Hematopoietic multipotent progenitor cell treated with erythropoietin and hydrocortisone succinate and interleukin-3 and kit ligand, for 6 days (in vitro differentiated cells): Measurements from ENCODE around the gene KIF1A.

Experiments
- DNase-seq: peaks from one replicate; pipeline ENCODE4 v3.0.0-alpha.2; 2015

Gene KIF1A

DNA sequence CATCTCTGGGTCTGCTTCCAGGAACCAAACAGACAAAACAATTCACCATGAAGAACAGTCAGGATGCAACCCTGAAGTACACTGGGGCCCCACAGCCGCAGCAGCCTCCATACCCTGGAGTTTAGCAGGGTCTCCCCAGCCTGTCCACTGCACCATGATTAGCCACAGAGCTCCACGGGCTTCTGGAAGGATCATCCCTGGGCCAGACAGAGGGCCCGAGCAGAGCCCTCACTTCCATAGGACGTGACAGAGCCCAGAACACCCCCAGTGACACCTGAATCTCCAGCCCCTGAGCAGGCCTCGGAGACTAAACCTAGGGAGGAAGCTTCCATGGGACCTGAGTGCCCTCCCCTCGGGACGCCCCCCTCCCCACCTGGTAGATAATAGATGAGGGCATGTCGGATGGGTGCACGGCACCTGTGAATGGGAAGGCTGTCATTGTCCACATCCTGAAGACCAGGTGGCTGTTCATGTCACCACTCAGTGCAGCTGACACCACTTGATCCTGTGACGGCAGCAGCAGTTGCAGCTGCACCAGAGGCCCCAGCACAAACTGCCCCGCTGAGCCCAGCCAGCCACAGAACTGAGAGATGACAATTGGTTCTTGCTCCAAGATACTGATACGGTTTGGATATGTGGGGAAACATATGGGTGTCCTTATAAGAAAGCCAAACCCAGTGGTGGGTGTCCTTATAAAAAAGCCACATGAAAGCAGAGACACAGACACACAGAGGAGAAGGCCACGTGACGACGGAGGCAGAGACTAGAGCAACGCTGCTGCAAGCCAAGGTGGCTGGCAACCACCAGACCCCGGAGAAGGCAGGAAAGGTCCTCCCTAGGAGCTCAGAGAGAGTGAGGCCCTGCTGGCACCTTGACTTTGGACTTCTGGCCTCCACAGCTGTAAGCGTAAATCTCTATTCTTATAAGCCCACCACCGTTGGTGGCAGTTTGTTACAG is 23.2 kb downstream of the KIF1A start:
- DNase-seq: no peak

DNA sequence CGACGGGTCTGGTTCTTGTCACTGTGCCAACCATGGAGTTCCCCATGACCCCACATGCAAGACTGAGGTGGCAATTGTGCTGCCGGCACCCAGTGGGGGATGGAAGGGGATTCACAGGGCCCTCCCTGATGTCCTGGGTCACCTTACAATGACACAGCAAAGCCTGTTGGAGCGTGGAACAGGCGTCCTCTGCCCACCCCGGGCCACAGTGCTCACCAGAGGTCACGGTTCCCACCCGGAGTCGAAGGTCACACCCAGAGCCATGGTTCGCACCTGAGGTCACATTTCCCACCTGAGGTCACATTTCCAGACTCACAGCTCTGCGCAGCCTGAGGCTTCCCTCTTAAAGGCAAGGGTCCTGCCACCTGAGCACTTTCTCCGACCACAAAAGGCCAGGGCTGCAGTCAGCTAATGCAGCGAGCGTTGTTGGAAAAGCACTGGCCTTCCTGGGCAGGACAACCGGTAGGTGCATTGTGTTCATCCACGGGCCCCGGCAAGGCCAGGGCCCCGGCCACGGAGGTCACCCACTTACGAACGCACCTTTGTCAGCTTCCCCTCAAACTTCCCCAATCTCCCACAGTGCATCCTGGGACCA is 24.0 kb downstream of the KIF1A start:
- DNase-seq: no peak

GRCh38 chr2:240795454-240795853 is 24.6 kb downstream of the KIF1A start:
- DNase-seq: no peak

- no peak for DNase-seq
These were observed 25.8 kb downstream of the KIF1A start for GRCh38 chr2:240794178-240794721.

- DNase-seq: no peak
These were observed 26.5 kb downstream of the KIF1A start for GRCh38 chr2:240793313-240794177.

DNA sequence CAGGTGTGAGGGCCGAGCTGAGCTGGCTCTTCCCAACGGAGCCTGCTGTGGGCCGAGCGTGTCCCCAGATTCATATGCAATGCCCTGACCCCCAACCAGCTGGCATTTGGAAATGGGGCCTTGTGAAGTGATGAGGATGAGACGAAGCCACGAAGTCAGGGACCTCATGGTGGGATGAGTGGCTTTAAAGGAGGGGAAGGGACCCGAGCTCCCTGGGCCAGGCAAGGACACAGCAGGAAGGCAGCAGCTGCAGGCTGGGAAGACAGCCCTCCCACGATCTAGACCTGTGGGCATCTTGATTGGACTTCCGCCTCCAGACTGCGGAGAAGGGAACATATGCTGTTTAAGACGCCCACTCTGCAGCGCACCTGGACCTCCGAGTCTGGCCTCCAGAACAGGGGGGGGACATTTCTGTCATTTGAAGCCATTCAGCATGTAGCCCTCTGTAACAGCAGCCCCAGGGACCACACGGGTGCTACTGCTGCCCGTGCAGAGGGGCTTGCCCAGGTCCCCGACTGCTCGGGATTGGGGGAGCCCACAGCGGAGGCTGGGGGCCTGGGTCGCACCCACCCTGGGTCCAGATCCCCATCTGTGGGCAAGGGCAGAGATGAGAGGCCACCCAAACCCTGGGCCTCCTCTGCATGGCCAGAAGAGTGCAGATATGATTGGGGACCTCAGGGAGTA is 27.2 kb downstream of the KIF1A start:
- DNase-seq: no peak

- no peak for DNase-seq
These were observed 28.0 kb downstream of the KIF1A start for GRCh38 chr2:240791821-240792628.

DNA sequence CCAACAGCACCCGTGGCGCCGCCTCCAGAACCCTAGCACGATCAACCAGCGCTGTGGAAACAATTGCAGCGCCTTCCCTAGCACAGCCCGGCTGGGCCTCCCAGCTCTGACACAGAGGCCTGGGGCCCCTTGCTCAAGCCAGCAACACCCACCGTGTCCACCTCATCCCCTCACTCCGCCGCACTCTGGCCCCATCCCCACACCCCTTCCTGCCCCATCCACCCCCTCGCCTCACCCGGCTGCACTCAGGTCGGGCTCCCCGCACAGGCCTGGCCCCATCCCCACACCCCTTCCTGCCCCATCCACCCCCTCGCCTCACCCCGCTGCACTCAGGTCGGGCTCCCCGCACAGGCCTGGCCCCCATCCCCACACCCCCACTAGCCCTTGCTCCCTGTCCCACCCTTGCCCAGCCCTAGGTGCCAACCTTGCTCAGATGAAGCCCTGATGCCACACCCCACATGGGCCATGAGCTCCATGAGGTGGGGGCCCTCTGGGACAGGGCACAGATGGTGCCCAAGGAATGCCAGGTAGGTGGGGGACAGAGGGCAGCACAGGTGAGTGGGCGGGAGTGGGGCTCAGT is 28.7 kb downstream of the KIF1A start:
- no peak for DNase-seq

DNA sequence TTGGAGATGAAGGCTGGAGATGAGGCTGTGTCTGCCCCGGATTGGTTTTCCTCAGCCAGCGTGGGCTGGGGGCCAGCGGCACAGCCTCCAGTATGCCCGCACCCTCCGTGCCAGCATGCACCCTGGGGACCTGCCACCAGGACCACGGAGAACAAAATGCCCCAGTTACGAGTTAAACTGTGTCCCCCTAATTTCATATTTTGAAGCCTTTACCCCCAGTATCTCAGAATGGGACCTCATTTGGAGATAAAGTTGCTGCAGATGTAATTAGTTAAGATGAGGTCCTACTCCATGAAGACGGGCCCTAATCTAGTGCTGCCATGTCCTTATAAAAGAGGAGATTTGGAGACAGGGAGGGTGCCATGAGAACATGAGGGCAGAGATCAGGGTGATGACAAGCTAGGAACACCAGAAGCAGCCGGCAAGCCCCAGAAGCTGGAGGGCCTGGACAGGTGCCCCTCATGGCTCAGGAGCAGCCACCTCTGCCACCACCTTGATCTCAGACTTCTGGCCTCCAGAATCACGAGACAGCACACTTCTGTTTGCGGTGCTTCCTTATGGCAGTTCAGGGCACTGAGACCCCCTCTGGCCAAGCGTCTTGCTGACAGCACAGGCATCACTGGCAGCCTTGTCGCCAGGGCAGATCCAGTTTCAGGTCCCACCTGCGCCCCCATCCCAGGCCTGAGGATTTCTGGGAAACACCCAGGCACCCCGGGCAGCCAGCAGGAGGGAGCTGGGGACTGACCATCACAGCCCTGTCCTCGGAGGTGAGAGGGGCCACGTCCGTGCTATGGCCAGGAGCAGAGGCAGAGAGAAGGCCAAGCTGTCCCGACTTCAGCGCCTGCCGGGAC is 29.4 kb downstream of the KIF1A start:
- DNase-seq: no peak

GRCh38 chr2:240789501-240790369 is 30.3 kb downstream of the KIF1A start:
- no peak for DNase-seq

DNA sequence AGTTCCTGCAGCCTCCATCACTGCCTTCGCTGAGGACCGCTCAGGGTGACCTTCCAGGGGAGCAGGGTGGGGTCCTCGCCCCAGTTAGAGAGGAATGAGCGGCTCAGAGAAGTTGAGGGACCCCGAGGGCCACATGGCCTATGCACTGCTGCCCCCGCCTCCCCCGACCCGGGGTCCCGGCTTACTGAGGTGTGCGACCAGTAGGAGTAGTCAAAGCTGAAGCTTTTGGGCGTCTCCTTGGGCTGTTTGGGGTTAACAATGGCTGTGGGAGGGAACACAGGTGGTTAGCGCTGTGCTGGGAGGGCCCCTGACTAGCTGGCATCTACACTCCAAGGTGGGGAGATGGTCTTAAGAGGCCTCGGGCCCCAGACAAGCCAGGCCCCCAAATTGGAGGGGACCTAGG is 31.0 kb downstream of the KIF1A start:
- DNase-seq: no peak

GRCh38 chr2:240788482-240788881 is 31.5 kb downstream of the KIF1A start:
- DNase-seq: no peak

DNA sequence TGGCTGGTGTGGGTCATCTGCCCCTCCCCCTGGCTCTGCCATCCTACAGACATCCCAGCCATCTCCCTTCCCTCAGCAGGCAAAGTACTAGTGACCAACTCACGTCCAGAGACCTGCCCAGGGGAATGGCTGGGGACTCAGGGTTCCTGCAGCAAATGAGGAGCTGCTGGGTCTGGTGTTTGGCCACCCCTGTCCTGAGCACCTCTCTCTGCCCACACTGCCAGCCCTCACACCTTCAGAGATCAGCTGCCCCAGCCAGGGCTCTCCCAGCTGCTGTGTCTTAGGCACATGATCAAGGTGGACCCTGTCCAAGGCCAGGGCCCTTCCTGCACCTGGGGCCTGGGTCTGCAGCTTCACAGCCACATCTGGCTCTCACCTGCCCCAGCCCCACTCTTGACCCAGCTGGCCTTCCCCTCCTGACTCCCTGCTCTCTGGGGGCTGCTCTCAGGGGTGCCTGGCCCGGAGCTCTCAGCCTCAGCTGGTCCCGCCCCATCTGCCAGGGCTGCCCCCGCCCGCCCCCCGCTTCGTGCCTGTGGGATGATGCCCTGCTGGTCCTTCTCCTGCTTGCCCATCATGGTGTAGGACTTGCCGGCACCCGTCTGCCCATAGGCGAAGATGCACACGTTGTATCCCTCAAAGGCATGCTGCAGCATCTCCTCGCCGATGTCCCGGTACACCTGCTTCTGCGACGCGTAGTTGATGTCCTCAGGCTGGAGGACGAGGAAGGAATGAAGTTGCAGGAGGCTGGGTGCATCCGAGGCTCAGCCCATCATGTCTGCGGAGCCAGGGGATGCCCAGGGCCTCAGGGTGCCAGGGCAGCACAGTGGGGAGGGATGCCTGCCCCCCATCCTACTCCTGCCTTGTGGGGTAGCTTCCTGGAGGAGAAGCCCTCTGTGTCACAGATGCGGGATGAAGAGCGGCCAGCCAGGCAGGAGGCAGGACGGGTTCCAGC is 32.2 kb downstream of the KIF1A start:
- no peak for DNase-seq

- no peak for DNase-seq
These were observed 33.1 kb downstream of the KIF1A start for GRCh38 chr2:240786871-240787311.

DNA sequence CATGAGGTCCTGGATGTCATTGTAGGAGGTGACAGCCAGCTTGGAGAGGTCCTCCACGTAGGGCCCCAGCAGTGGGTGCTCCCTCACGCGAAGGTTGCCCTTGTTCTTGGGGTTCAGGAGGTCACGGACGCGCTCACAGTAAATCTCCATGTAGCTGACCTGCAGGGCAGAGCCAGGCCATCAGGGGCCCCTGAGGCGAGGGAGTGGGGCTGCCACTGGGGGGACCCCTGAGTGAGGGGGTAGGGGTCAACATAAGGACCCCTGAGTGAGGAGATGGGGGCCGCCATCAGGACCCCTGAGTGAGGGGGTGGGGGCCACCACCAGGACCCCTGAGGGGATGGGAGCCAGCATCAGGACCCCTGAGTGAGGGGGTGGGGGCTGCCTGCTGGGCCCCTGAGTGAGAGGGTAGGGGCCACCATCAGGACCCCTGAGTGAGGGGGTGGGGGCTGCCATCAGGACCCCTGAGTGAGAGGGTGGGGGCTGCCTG is 33.6 kb downstream of the KIF1A start:
- DNase-seq: no peak

DNA sequence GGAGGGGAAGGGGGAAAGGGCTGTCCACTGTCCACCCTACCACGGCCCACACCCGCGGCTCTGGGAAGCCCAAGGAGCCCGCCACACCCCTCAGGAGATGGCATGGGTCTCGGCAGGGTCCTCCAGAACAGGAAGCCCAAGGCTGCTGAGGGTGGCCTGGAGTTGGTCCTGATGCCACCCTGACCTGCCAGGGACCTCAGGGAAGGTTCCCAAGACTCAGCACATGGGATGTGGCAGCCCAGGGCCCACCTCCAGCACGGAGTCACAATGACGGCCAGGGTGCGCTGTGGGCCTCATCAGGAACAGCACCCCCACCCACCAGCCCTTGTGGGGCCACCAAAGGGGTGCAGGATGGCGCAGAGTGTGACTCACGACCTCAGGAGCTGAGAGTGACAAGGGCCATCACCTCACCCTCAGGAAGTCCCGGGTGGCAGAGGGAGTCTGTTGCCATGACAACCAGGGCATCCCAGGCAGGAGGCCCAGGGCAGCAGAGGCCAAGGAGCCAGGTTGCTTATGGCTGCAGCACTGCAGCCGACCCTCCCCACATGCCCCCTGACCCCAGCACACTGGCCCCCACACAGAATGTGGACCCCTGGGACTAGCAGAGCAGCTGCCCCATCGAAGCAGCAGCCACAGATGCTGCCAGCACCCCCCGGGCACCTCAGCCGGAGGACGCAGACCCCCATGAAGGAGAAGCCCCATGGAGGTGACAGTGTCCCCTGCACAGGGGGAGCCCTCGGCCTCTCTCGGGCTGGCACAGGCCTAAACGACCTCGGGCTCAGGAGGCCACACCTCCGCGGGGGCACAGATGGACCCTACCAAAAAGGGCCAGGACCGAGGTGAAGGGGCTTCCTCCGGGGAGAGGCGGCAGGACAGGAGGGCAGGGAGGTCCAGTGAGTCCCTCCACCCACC is 34.3 kb downstream of the KIF1A start:
- DNase-seq: no peak
